HepG2 (cell line): ENCODE data around the gene IMMT. TPM values are rescaled to one million over a fixed set of nuclear protein-coding genes. Genes with fewer than 3 reads are reported as not detected.
A peak's percentile ranks its signal among the peaks of the same experiment; 100 is the strongest.

Source experiments
- ARID4A ChIP-seq: sonication (generic); formaldehyde crosslinking; IDR thresholded peaks from 2 replicates; pipeline ENCODE4 v1.5.0; 2020; ENCODE audit warnings: mild to moderate bottlenecking, missing genetic modification reagents, borderline replicate concordance
- ARNTL ChIP-seq: sonication (generic); formaldehyde crosslinking; IDR thresholded peaks from 2 replicates; pipeline ENCODE4 v1.4.0; 2020; ENCODE audit warnings: mild to moderate bottlenecking, missing genetic modification reagents
- CEBPB ChIP-seq: IDR thresholded peaks from 2 replicates; pipeline ENCODE4 v1.6.1; 2011; ENCODE audit warnings: low read depth, low read length, improper control_type of control experiment, borderline replicate concordance
- CENPX ChIP-seq: sonication (generic); formaldehyde crosslinking; IDR thresholded peaks from 2 replicates; pipeline ENCODE4 v1.9.0; 2021; ENCODE audit warnings: mild to moderate bottlenecking, missing genetic modification reagents, moderate library complexity
- CHD2 ChIP-seq: IDR thresholded peaks from 2 replicates; pipeline ENCODE4 v1.6.1; 2011; ENCODE audit warnings: low read depth, low read length, improper control_type of control experiment
- CSRNP1 ChIP-seq: sonication (generic); formaldehyde crosslinking; IDR thresholded peaks from 2 replicates; pipeline ENCODE4 v1.8.1; 2023; ENCODE audit warnings: mild to moderate bottlenecking, missing genetic modification reagents
- ELF1 ChIP-seq: sonication (generic); formaldehyde crosslinking; IDR thresholded peaks from 2 replicates; pipeline ENCODE4 v1.4.0; 2020; ENCODE audit warnings: missing genetic modification reagents
- IKZF5 ChIP-seq: IDR thresholded peaks from 2 replicates; pipeline ENCODE4 v1.6.1; 2018; ENCODE audit warnings: missing genetic modification reagents, mild to moderate bottlenecking, missing compliant biosample characterization
- KLF15 ChIP-seq: sonication (generic); formaldehyde crosslinking; IDR thresholded peaks from 2 replicates; pipeline ENCODE4 v1.8.1; 2023; ENCODE audit warnings: borderline replicate concordance, mild to moderate bottlenecking, inconsistent platforms, missing genetic modification reagents, mixed read lengths
- MTA3 ChIP-seq: sonication (generic); formaldehyde crosslinking; IDR thresholded peaks from 2 replicates; pipeline ENCODE4 v1.4.0; 2020; ENCODE audit warnings: missing genetic modification reagents
- NR1H2 ChIP-seq: sonication (generic); formaldehyde crosslinking; IDR thresholded peaks from 2 replicates; pipeline ENCODE4 v1.8.1; 2022; ENCODE audit warnings: low read depth, missing genetic modification reagents, borderline replicate concordance
- RNF2 ChIP-seq: fragments of 450-650 bp; conservative IDR thresholded peaks from 2 replicates; pipeline ENCODE4 v1.6.1; 2016; ENCODE audit warnings: low read depth
- TBX2 ChIP-seq: sonication (generic); formaldehyde crosslinking; IDR thresholded peaks from 2 replicates; pipeline ENCODE4 v1.5.0; 2020; ENCODE audit warnings: missing genetic modification reagents, mild to moderate bottlenecking, borderline replicate concordance
- TEAD3 ChIP-seq: optimal IDR thresholded peaks from 2 replicates; pipeline ENCODE3; 2016; ENCODE audit warnings: borderline replicate concordance
- THAP11 ChIP-seq: IDR thresholded peaks from 2 replicates; pipeline ENCODE4 v1.6.1; 2016; ENCODE audit warnings: missing biosample characterization, missing genetic modification reagents
- THAP9 ChIP-seq: sonication (generic); formaldehyde crosslinking; IDR thresholded peaks from 2 replicates; pipeline ENCODE4; 2020; ENCODE audit warnings: missing genetic modification reagents, mild to moderate bottlenecking, borderline replicate concordance
- ZFP90 ChIP-seq: sonication (generic); formaldehyde crosslinking; IDR thresholded peaks from 2 replicates; pipeline ENCODE4 v1.8.0; 2022; ENCODE audit warnings: missing genetic modification reagents, mild to moderate bottlenecking, inconsistent platforms, borderline replicate concordance
- ZNF629 ChIP-seq: sonication (generic); formaldehyde crosslinking; conservative IDR thresholded peaks from 2 replicates; pipeline ENCODE4 v1.5.0; 2020; ENCODE audit warnings: missing genetic modification reagents
- polyA plus RNA-seq, 8 experiments: library from polyadenylated mRNA; depleted of rRNA in 3 of 8; stranded (reverse) in 7 of 8; unstranded in 1 of 8; fragments of >200 nt; fragmentation: Illumina TruSeq in 4 of 8; extraction: Trizol in 4 of 8; gene quantifications; 2 replicates each; pipeline versions ENCODE4 v1.2.1 to v1.2.3, GENCODE V29; 2011 to 2016; ENCODE audit warnings: low read depth in 4 of 8, missing spikeins in 1 of 8, mixed read lengths in 1 of 8; ENCODE audit not compliant: insufficient read depth in 1 of 8
- total RNA-seq, 5 experiments: library from RNA; depleted of rRNA; stranded (reverse); fragments of >200 nt; fragmentation: Illumina TruSeq; extraction: Trizol; gene quantifications; 2 replicates each; pipeline ENCODE4 v1.2.3, GENCODE V29; 2016; ENCODE audit warnings: low read depth in 1 of 5

Gene IMMT
- total and polyA plus RNA-seq, 2 of the 13 experiments (the other 11 are each of a cell fraction or from before 2014, with no cell fraction given): 63.5 to 119 TPM

GRCh38 chr2:86105969-86106945 is 89.0 kb downstream of the IMMT start, which contains the start of gene PTCD3 (continued):
- TF ChIP-seq ARID4A (CRISPR knock-in tag) (peak; percentile 95), ZFP90 (CRISPR knock-in tag) (0 out of 2 replicates have a peak, but pooled peaks have one; percentile 11), TBX2 (CRISPR knock-in tag) (peak; percentile 83; the same call in 1 of the 2 replicates), CHD2 (no peak), KLF15 (no peak; the same call in 1 of the 2 replicates), TEAD3 (CRISPR knock-in tag) (peak; percentile 33), IKZF5 (CRISPR knock-in tag) (peak; percentile 61; the same call in 1 of the 2 replicates), ELF1 (peak; percentile 89), ARNTL (CRISPR knock-in tag) (peak; percentile 80), CEBPB (peak; percentile 84), ZNF629 (CRISPR knock-in tag) (peak; percentile 28; the same call in 1 of the 2 replicates), THAP11 (CRISPR knock-in tag) (peak; percentile 88), MTA3 (CRISPR knock-in tag) (no peak), CSRNP1 (peak; percentile 94), CENPX (CRISPR knock-in tag) (no peak), NR1H2 (CRISPR knock-in tag) (no peak), THAP9 (peak; percentile 78; the same call in 1 of the 2 replicates), RNF2 (peak; percentile 63)
